HPDE6-E6E7 (cell line): ENCODE results near the gene GRM3.

Experiments
- DNase-seq: peaks from one replicate; pipeline ENCODE4 v3.0.0; 2011; ENCODE audit warnings: missing footprints; ENCODE audit errors: extremely low spot score

The GRM3 gene

GRCh38 chr7:86786376-86786775 is 142.7 kb downstream of the GRM3 start:
- no peak for DNase-seq

DNA sequence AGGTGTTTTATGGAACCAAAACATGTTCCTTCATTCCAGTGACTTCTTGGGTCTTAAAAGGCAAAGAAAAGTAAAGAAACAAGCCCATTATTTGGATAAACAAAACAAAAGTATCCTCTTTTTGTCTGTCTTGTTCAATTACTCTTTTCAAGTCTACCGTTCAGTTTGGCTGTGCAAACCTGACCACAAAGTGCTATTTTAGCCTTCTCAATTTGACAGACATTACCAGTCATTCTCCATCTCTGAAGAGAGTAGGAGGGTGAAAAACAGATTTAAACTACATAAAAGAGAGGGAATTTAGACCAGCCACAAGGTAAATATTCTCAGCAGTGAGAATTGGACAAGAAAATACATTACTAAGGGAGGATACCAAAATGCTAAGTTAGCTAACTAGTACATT is 145.2 kb downstream of the GRM3 start:
- no peak for DNase-seq

GRCh38 chr7:86790383-86790782 is 146.7 kb downstream of the GRM3 start:
- no peak for DNase-seq

GRCh38 chr7:86792260-86792659 is 148.6 kb downstream of the GRM3 start:
- DNase-seq: no peak

GRCh38 chr7:86793136-86793535 is 149.4 kb downstream of the GRM3 start:
- no peak for DNase-seq

DNA sequence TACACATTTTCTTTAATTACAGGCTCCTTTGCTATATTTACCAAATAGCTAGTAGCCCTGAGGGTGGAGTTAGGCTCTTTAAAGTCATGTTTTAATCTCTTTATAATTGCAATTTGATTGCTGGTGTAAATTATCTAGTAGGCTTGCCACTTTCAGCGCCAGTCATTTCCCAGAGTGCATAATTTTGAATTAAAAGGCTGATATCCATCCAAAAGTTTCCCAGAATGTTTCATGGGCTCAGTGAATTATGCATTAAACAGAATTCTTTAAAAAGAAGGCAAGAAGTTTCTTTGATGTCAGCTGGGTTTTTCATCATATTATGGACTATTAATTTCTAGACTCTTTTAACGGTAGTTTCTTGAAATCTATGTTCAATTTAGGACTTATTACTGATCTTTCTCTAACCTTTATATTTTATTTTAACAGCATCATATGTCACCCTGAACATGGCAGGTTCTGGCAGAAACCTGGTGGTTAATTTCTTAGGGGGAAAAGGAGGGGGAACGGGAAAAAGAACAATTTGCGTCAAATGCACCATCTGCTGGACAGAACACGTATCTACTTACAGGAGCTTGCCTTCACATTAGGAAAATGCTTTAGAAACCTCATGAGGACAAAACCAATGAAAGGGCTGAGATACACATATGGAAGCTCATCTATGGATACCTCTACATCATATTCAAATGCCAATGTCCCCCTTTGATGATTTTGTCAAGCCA is 171.1 kb downstream of the GRM3 start:
- DNase-seq: no peak

DNA sequence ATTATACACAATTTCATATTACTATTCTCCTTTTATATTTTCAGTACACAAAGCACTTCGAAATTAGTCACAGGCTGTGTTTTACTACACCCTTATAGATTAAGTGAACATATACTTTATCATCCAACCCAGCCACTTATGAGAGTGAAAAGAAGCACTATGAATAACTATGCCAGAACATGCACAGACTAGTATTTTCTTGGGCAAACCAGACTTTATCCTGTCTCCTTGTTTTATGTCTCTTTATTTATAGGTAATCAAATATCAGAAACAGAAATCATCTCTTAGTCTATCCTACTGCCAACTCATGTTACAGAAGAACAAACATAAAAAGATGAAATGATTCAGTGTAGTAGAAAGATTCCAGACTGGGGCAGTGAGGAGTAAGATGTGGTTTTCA is 171.8 kb downstream of the GRM3 start:
- DNase-seq: no peak

DNA sequence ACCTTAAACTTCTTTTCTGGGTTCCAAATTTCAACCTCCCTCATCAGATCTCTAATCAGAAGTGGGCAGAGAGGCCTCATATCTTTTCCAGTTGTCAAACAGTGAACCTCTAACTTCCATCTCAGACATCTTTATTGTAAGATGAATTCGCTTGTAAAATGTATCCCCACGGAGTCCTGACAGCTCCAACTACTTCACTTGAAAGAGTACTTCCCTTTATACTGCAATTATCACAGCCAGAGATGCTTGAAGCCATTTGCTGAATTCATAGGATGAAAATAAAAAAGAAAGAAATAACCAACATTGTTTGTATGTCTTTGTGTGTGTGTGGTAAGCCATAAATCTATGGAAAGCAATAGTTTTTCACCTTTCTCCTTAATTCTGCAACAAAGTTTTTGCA is 175.2 kb downstream of the GRM3 start:
- DNase-seq: no peak

DNA sequence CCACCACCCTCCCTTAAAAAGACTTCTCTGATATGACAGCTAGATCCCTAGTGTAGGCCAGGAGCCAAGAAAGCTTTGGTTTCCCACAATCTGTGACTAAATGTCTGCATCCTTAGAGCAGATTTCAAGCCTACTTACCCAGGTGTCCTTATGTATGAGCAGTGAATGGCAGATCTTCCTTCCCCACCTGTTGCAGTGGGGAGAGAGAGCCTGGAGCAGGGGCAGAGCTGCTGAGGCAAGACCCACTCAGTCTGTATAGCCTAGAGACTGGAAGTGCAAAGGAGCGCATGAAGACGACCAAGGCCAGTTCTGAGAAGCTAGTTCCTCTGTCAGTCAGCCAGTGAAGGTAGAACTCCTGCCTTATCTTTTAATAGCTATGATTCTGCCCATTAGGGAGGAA is 180.1 kb downstream of the GRM3 start:
- DNase-seq: no peak

- no peak for DNase-seq
Measured at GRCh38 chr7:86825264-86825663, 181.6 kb downstream of the GRM3 start.

- DNase-seq: no peak
Measured at GRCh38 chr7:86826948-86827347, 183.2 kb downstream of the GRM3 start.

- no peak for DNase-seq
Measured at GRCh38 chr7:86833360-86833759, 189.7 kb downstream of the GRM3 start.

GRCh38 chr7:86837235-86837634 is 193.5 kb downstream of the GRM3 start:
- DNase-seq: no peak

- no peak for DNase-seq
Measured at GRCh38 chr7:86844608-86845007, 200.9 kb downstream of the GRM3 start.

GRCh38 chr7:86846494-86847190 is 202.9 kb downstream of the GRM3 start:
- no peak for DNase-seq

DNA sequence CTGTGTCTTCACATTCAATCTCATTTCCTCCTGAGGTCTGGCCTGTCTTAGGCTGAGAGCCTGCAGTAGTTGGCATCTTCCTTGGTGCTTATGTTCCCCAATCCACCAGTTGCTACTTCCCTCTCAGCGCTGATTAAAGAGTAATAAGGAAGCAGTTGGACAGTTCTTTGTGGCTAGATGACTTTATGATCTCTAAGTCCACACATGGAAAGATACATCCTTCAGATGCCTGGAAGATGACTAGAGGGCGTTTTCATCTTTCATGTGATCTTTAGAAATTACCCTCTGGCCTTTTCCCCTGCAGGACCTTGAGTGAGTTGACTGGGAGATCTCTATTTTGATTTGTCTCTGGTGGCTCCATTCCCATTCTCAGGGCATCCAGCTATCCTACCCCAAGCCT is 204.5 kb downstream of the GRM3 start:
- no peak for DNase-seq

DNA sequence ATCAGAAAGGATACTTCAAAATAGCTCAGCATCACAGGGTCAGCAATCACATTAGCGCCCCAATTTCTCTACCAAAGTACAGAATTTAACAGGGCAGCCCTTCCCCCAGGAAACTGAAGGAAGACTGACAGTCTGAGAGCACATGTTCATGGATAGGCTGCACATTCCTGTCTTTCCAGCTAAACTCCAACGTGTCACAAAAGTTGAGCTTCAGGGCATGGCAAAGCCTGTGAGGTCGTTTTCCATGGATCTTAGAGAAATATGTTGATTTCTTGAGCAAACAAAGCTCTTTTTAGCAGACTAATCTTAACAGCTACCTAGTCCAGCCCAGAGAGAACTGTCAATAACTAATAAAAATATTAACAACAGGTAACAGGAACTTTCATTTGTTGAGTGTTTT is 207.9 kb downstream of the GRM3 start:
- DNase-seq: no peak

DNA sequence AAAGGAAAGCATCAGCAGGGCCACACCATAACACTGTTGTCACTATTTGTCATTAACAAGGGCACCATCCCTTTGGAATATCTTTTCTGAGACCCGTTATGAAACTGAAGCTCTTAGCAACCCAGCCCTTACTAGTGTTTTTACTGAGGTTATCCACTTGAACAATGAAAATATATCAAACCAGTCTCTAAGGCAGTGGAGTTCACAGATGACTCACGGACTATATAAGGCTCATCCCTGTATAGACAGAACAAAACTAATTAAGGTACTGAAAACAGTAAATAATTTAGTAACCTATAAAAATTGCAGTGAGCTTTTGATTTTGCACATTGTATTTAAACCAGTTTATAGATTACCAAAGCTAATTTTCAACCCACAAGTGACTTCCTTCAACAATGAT is 219.7 kb downstream of the GRM3 start:
- no peak for DNase-seq

DNA sequence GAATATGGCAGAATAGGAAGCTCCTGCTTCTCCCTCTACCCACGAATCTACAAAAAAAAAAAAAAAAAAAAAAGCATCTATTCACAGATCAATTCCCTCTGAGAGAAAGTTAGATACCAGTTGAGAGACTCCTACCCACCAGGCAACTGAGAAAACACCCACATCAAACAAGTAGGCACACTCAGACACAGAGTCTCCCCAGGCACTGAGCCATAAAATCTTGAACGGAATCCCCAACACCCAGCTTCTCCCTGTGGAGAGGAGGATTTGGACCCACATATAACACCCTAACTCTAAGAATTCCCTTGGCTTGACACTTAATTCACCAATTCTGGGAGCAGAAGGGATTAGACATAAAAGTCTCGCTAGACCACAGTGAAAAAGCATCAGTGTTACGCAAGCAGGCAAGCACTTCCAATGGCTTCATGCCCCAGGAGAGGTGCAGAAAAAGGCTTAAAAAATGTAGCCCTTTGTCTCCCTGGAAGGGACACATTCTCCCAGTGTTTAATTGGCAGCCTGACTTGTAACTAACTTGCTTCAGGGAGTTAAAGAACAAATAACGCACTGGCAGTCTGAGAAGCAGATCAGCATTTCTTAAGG is 223.6 kb downstream of the GRM3 start:
- no peak for DNase-seq

- DNase-seq: no peak
Measured at GRCh38 chr7:86876146-86876545, 232.4 kb downstream of the GRM3 start.

- no peak for DNase-seq
Measured at GRCh38 chr7:86884152-86884551, 240.4 kb downstream of the GRM3 start.

DNA sequence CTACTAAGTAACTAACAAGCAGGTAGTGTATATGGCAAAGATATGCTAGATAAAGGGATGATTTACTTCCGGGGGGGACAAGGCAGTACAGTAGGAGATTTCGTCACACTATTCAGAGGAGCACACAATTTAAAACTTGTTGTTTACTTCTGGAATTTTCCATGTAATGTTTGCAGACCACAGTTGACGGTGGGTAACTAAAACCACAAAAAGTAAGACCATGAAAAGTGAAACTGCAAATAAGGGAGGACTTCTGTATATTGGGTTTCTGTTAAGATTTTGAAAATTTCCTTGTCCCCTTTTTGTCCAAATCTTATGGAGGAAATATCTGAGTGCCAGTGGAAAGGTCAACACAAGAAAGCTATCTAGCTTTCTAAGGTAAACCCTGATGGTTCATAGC is 245.8 kb downstream of the GRM3 start:
- DNase-seq: no peak

GRCh38 chr7:86898171-86898570 is 254.5 kb downstream of the GRM3 start:
- DNase-seq: no peak
